OCI-M1 (cell line): ENCODE data around the gene SECTM1.

ENCODE experiments used
- DNase-seq: peaks from one replicate; lab custom pipeline; 2025; lab: John Stamatoyannopoulos, UW

SECTM1 gene

GRCh38 chr17:82328141-82328993, 5.2 kb downstream of the SECTM1 start:
- peak; percentile 7 for DNase-seq

GRCh38 chr17:82327757-82328140, 5.8 kb downstream of the SECTM1 start:
- no peak for DNase-seq

DNA sequence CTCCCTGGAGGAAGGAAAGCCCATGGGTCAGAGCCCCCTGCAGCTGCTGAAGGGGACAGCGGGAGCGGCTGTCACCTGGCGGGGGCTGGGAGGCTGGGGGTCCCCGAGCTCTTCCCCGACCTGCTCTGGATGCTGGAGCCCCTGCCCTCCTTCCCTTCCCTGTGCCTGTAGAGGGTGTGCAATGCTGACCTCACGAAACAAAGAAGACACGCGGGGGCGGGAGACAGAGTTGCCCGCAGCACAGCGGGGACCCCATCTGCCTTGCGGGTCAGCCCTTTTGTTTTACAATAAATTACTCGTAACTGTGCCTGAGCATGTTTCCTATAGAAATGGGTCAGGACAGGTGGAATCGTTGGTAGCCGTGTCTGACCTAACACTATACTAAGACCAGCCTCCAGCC, 6.3 kb downstream of the SECTM1 start:
- no peak for DNase-seq

- no peak for DNase-seq
These were observed 8.0 kb downstream of the SECTM1 start for GRCh38 chr17:82325286-82326180.

- DNase-seq: no peak
These were observed 8.8 kb downstream of the SECTM1 start for GRCh38 chr17:82324566-82325285.

DNA sequence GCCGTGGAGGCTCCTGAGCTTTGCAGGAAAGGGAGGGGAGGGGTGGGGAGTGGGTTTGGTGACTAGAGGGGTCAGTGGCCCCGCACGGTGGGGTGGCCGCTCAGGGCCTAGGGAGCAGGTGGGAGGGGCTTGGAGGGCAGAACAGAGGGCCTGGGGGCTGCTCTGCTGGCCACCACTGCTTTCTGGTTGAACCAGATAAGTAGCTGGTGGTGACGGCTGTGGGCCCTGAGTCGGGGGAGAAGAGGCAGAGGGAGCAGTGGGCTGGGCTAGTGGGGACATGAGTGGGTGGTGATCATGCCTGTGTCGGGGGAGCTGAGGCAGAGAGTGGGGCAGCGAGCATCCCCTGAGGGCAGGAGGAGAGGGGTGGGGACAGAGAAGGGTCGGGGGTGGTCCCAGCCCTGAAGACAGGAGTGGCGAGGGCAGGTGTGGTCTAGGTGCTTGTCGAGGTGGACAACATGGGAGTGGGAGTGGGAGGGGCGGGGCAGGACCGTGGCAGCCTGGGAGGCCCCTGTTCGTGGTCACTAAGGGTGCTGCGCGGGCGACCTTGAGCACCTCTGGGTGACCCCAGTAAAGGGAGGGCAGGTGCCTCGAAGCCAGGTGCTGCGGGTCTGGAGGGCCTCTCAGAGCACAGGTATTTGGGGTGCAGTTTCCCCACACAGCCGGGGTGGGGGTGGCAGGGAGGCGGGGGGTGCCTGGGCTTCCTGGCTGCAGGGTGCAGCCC, 9.9 kb downstream of the SECTM1 start:
- peak; percentile 68 for DNase-seq

DNA sequence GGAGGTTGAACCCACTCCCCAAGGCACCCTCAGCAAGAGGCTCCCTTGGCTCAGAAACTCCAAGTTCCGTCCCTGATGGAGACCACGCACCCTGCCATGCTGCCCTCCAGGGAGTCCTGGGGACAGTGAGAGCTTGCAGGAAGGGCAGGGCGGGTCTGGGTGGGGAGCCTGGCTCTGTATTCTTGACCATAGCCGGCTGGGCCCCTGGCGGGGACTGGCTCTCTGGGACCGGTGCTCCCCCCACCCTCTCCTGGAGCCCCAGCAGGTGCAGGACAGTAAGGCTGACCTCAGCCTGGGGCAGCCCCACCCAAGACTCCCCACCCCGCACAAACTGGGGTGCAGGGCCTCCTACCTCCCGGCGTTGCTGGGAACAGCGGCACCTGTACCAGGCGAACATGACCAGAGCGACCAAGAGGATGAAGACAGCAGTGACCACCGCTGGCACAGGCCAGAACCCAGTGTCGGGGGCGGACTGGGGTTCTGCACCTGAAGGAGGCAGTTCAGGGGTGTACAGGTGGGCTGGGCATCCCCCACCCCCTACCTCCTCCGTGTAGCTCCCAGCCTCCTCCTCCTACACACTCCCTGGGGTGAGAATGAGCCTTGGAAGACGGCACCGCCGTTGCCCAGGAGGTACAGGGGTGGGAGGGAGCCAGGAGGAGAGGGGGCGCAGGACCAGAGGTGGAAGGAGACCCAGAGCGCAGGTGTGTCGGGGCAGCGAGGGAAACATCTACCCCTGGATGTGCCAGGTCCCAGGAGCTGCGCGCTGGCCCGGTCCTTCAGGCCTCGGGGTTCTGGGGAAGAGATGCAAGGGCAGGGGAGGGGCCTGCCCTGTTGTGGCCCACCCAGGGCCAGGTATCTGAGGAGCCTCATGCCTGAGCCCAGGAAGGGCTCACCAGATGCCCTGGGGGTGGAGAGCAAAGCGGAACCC, 10.8 kb downstream of the SECTM1 start:
- no peak for DNase-seq

- DNase-seq: no peak
These were observed 11.6 kb downstream of the SECTM1 start for GRCh38 chr17:82321947-82322466.

- DNase-seq: peak; percentile 33
These were observed 12.3 kb downstream of the SECTM1 start for GRCh38 chr17:82320956-82321927.

DNA sequence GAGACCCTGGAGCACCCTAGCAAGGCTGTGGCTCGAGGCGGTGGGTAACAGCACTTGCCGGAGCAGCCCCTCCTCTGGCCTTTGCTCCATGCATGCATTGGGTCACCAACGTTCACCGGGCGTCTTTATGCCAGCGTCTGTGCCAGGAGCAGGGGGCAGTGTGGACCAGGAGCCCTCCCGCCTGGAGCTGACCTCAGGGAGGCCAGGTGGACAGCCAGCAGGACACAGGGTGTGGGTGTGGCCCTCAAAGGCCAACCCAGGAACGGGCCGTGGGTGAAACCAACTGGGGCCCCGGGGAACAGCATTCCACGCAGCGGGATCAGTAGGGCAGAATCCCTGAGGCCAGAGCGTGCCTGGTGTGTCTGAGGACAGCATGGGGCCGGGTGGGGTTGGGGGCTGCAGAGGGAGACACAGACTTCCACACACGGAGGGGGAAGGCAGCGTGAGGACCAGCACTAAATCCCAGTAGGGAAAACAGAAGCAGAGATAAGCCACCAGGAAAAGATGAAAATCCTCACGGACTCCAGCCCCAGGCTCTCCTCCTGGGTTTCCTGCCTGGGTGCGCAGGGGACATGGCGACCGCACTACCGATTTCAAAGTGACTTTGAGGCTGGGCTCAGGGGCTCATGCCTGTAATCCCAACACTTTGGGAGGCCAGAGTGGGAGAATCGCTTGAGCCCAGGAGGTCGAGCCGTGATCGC, 13.3 kb downstream of the SECTM1 start:
- DNase-seq: no peak

- no peak for DNase-seq
These were observed 13.9 kb downstream of the SECTM1 start for GRCh38 chr17:82319619-82320062.

GRCh38 chr17:82318772-82319606, 14.6 kb downstream of the SECTM1 start:
- no peak for DNase-seq

- no peak for DNase-seq
These were observed 15.4 kb downstream of the SECTM1 start for GRCh38 chr17:82318169-82318498.

DNA sequence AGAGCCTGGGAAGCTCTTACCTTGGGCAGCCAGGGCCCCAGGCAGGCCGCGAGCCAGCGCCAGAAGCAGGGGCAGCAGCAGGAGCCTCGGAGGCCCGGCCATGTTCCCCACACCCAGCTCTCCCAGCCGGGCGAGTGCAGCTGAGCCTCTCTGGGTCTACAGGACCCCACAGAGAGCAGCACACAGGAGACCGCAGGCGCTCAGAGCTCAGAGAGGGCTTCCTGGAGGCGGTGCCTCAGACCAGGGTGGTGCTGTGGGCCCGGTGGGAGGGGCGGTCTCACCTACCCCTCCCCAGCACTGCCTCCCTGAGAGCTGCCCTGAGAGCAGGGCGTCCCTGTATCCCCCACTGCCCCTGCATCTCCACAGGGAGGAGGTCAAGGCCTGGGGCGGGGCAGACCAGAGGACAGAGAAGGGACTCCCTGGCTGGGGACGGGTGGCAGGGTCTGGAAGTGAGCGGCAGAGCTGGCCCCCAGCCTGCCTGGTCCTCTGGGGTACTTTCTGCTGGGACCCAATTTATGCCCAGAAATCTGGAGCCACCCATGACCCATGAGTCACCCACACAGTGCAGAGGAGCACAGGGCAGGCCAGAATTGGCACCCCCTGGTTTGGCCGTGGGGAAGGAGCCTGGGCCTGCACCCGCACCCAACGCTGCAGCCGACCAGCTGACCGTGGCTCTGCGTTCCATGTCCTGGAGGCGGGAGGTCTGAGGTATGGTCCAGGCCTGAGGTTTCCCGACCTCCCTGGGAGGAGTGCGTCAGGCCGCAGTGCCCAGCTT, 16.0 kb downstream of the SECTM1 start, which contains the start of gene CD7:
TSS of gene CD7 (minus strand) at position 215 of the 775 bp plus-strand sequence. CDS start at position 102, 113 bp downstream.
- no peak for DNase-seq

- DNase-seq: no peak
These were observed 16.7 kb downstream of the SECTM1 start for GRCh38 chr17:82316651-82317393.
